ENCODE measurements around the gene CDPF1.

DNA sequence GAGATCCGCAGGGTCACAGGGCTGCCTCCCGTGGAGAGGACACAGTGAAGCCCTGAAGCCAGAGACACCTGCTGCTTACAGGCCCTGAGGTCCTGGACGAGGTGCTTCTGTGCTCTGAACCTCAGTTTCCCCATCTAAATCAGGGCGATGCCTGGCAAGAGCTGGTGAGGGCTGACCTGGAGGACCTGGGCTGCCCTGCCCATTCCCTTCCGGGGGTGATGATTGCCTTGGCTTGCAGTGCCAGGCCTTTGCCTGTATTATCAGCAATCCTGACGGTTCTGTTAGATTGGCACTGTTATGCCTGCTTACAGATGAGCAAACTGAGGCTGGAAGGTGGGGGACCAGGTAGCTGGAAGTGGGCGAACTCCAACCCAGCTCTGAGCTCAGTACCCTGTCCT lies 38.8 kb upstream of the CDPF1 start:
- TF ChIP-seq, protein P1, sequence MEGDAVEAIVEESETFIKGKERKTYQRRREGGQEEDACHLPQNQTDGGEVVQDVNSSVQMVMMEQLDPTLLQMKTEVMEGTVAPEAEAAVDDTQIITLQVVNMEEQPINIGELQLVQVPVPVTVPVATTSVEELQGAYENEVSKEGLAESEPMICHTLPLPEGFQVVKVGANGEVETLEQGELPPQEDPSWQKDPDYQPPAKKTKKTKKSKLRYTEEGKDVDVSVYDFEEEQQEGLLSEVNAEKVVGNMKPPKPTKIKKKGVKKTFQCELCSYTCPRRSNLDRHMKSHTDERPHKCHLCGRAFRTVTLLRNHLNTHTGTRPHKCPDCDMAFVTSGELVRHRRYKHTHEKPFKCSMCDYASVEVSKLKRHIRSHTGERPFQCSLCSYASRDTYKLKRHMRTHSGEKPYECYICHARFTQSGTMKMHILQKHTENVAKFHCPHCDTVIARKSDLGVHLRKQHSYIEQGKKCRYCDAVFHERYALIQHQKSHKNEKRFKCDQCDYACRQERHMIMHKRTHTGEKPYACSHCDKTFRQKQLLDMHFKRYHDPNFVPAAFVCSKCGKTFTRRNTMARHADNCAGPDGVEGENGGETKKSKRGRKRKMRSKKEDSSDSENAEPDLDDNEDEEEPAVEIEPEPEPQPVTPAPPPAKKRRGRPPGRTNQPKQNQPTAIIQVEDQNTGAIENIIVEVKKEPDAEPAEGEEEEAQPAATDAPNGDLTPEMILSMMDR (IDR thresholded peaks at IDR 0.05) = no peak
- TF ChIP-seq POLR2A (IDR thresholded peaks at IDR 0.05) = no peak
